ENCODE data around the gene RASD1.

GRCh38 chr17:17492571-17492970 is 3.6 kb downstream of the RASD1 start:
- TF ChIP-seq EZH2 (IDR thresholded peaks at IDR 0.05; ENCODE audit: borderline replicate concordance, low read length): no peak
- TF ChIP-seq, protein P1, sequence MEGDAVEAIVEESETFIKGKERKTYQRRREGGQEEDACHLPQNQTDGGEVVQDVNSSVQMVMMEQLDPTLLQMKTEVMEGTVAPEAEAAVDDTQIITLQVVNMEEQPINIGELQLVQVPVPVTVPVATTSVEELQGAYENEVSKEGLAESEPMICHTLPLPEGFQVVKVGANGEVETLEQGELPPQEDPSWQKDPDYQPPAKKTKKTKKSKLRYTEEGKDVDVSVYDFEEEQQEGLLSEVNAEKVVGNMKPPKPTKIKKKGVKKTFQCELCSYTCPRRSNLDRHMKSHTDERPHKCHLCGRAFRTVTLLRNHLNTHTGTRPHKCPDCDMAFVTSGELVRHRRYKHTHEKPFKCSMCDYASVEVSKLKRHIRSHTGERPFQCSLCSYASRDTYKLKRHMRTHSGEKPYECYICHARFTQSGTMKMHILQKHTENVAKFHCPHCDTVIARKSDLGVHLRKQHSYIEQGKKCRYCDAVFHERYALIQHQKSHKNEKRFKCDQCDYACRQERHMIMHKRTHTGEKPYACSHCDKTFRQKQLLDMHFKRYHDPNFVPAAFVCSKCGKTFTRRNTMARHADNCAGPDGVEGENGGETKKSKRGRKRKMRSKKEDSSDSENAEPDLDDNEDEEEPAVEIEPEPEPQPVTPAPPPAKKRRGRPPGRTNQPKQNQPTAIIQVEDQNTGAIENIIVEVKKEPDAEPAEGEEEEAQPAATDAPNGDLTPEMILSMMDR (conservative IDR thresholded peaks at IDR 0.05 in 1 of 2, IDR thresholded peaks at IDR 0.05 in 1 of 2; ENCODE audit: extremely low read depth in 1 of 2, insufficient read depth in 1 of 2, low read depth in 1 of 2, low read length in 2 of 2): no peak

Data from mammary epithelial cell (primary cell).